ENCODE data around the gene RENBP. TPM values are rescaled to one million over a fixed set of nuclear protein-coding genes. Genes with fewer than 3 reads are reported as not detected.

RENBP gene
- total RNA-seq, 2 experiments from 2014 or later = 8.6 to 9.3 TPM

GRCh38 chrX:153886915-153887314 is 57.5 kb downstream of the RENBP start:
- DNase-seq (no peak), ATAC-seq (ENCODE audit: poor library complexity) (no peak)
- Mint-ChIP-seq H3K4me1 (ENCODE audit: low read depth) (no peaks in the 10 kb centered on the region), H3K36me3 (ENCODE audit: low read depth) (no peaks in the 10 kb centered on the region), H3K4me3 (no peak overlapping the region), H3K9me3 (no peaks in the 10 kb centered on the region), H3K27ac (no peak overlapping the region), H3K27me3 (peaks cover 10% of the 10 kb centered on the region)
- CTCF ChIA-PET = no interaction called here
- no peak overlapping the region for H3K4me3 ChIP-seq (ENCODE audit: low read length)
- H3K9me3 ChIP-seq (ENCODE audit: control insufficient read depth in 1 of 2, insufficient read depth in 1 of 2, low read length in 2 of 2) = peaks cover 0 to 10% of the 10 kb centered on the region in 2 experiments
- intact Hi-C loops (cut with DNase I, micrococcal nuclease) = loop anchor here in 1 of 2 experiments (10.0 kb wide), 1 partner anchor 122 kb away; the partner anchor contains the start of gene PLXNB3
- H3K4me1 ChIP-seq (ENCODE audit: insufficient read depth, low read length) = peaks cover 15% of the 10 kb centered on the region
- no peaks in the 10 kb centered on the region for H3K36me3 ChIP-seq (ENCODE audit: insufficient read depth, low read length)
- peaks cover 17 to 41% of the 10 kb centered on the region in 2 experiments for H3K27me3 ChIP-seq (ENCODE audit: control insufficient read depth in 1 of 2, insufficient read depth in 2 of 2, low read length in 2 of 2)
- POLR2A ChIA-PET = interaction anchor here (0.9 kb wide), 1 partner anchor 38 kb away, joined by 3 read pairs; no protein-coding TSS in a partner anchor
- no peak for TF ChIP-seq CTCF (IDR thresholded peaks at IDR 0.05)
- no peak overlapping the region for H3K27ac ChIP-seq (ENCODE audit: low read depth in 1 of 2, low read length in 2 of 2)

- no peaks in the 10 kb centered on the region for H3K36me3 ChIP-seq (ENCODE audit: insufficient read depth, low read length)
- peaks cover 17 to 45% of the 10 kb centered on the region in 2 experiments for H3K27me3 ChIP-seq (ENCODE audit: control insufficient read depth in 1 of 2, insufficient read depth in 2 of 2, low read length in 2 of 2)
- peaks cover 10% of the 10 kb centered on the region for H3K27me3 Mint-ChIP-seq
- CTCF ChIA-PET = no interaction called here
- POLR2A ChIA-PET = interaction anchor here (0.9 kb wide), 1 partner anchor 39 kb away, joined by 3 read pairs; no protein-coding TSS in a partner anchor
- H3K4me3 Mint-ChIP-seq = peak within 1 kb of the TSS; percentile 48
- intact Hi-C loops (cut with DNase I, micrococcal nuclease) = loop anchor here in 1 of 2 experiments (10.0 kb wide), 1 partner anchor 121 kb away; the partner anchor contains the start of gene PLXNB3
- peak in 7 of 14 experiments; percentile 10 to 68 (median 35) for DNase-seq
- H3K4me1 ChIP-seq (ENCODE audit: insufficient read depth, low read length) = peaks cover 15% of the 10 kb centered on the region
- H3K4me1 Mint-ChIP-seq (ENCODE audit: low read depth) = no peaks in the 10 kb centered on the region
- no peaks in the 10 kb centered on the region for H3K36me3 Mint-ChIP-seq (ENCODE audit: low read depth)
- peaks cover 0 to 10% of the 10 kb centered on the region in 2 experiments for H3K9me3 ChIP-seq (ENCODE audit: control insufficient read depth in 1 of 2, insufficient read depth in 1 of 2, low read length in 2 of 2)
- ATAC-seq (ENCODE audit: poor library complexity) = peak; percentile 66
- H3K27ac ChIP-seq (ENCODE audit: low read depth in 1 of 2, low read length in 2 of 2) = no peak within 1 kb of the TSS
- H3K27ac Mint-ChIP-seq = no peak within 1 kb of the TSS
- peak within 1 kb of the TSS; percentile 14 for H3K4me3 ChIP-seq (ENCODE audit: low read length)
- H3K9me3 Mint-ChIP-seq = no peaks in the 10 kb centered on the region
- TF ChIP-seq CTCF (IDR thresholded peaks at IDR 0.05) = no peak
Observed at GRCh38 chrX:153885968-153886903, 58.2 kb downstream of the RENBP start, which contains the start of gene L1CAM. Gene L1CAM (minus strand): TSS chrX:153886173. CDS start chrX:153875836, 10,337 bp downstream.

Small RNA genes within 50 kb of the gene (microRNA-seq; reads per million reads assigned to microRNA genes)
- gene MIR3202-1 (ENCODE audit: borderline microRNAs expressed, borderline replicate concordance) = not detected
- gene MIR3202-2 (ENCODE audit: borderline microRNAs expressed, borderline replicate concordance) = not detected

Other genes starting within 250 kb of the RENBP start
- gene BCAP31, start 220.3 kb downstream of the RENBP start, total RNA-seq = 10 to 100 TPM; 42.1 to 43.1 TPM
- 1 to 10 TPM; 8.6 to 9.2 TPM for gene ABCD1, start 219.8 kb downstream of the RENBP start, total RNA-seq
- not detected for gene PLXNB3, start 180.4 kb downstream of the RENBP start, total RNA-seq
- not detected for gene SRPK3, start 163.6 kb downstream of the RENBP start, total RNA-seq
- 10 to 100 TPM; 46.8 to 47.3 TPM for gene IDH3G, start 150.3 kb downstream of the RENBP start, total RNA-seq
- gene SSR4, start 150.0 kb downstream of the RENBP start, total RNA-seq = 100 to 1,000 TPM; 171 to 173 TPM
- 10 to 100 TPM; 24.8 to 26.8 TPM for gene PDZD4, start 114.1 kb downstream of the RENBP start, total RNA-seq
- gene L1CAM, start 58.5 kb downstream of the RENBP start, total RNA-seq = 1 to 10 TPM in 1 of 2 experiments, under 1 TPM in 1; 0.89 to 1.2 TPM
- not detected for gene AVPR2, start 40.0 kb downstream of the RENBP start, total RNA-seq
- 100 to 1,000 TPM; 456 to 463 TPM for gene ARHGAP4, start 18.4 kb downstream of the RENBP start, total RNA-seq
- gene NAA10, start 9.6 kb downstream of the RENBP start, total RNA-seq = 10 to 100 TPM; 41.5 to 42.0 TPM
- gene HCFC1, start 27.2 kb upstream of the RENBP start, total RNA-seq = 10 to 100 TPM; 45.9 to 50.2 TPM
- 1 to 10 TPM; 1.4 to 2.0 TPM for gene TMEM187, start 28.1 kb upstream of the RENBP start, total RNA-seq
- gene IRAK1, start 75.3 kb upstream of the RENBP start, total RNA-seq = 10 to 100 TPM; 61.2 to 67.4 TPM
- 100 to 1,000 TPM; 120 to 133 TPM for gene MECP2, start 153.1 kb upstream of the RENBP start, total RNA-seq
- not detected for gene OPN1LW, start 199.6 kb upstream of the RENBP start, total RNA-seq
- not detected for gene OPN1MW, start 238.0 kb upstream of the RENBP start, total RNA-seq

Data from CD4-positive, alpha-beta T cell (primary cell).